ENCODE results near the gene PALLD.

Gene PALLD

DNA sequence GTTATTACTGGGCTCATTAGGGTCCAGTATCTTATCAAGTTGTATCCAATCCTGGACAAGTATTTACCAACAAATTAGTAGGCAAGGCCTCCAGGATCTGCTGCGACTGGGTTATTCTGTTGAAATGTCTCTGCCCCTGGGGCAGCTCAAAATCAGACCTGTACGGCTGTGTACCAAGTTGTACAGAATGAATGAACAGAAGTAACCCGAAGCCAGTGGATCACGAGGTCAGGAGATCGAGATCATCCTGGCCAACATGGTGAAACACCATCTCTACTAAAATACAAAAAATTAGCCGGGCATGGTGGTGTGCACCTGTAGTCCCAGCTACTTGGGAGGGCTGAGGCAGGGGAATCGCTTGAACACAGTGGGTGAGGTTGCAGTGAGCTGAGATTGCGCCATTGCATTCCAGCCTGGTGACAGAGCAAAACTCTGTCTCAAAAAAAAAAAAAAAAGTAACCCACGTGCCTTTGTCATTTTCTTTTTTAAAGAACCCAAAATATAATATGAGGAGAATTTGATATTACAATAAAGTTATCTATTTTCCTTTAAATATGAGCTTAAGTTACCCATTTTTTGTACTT lies 385.9 kb downstream of the PALLD start:
- no peaks in the 10 kb centered on the region for H3K9me3 Mint-ChIP-seq
- H3K36me3 Mint-ChIP-seq (ENCODE audit: low read depth) = peaks cover 5% of the 10 kb centered on the region
- no peak overlapping the region for H3K4me3 Mint-ChIP-seq
- H3K27me3 Mint-ChIP-seq (ENCODE audit: low read depth) = peaks cover 37% of the 10 kb centered on the region
- no peak overlapping the region for H3K27ac Mint-ChIP-seq
- peaks cover 12% of the 10 kb centered on the region for H3K4me1 Mint-ChIP-seq (ENCODE audit: low read depth)

DNA sequence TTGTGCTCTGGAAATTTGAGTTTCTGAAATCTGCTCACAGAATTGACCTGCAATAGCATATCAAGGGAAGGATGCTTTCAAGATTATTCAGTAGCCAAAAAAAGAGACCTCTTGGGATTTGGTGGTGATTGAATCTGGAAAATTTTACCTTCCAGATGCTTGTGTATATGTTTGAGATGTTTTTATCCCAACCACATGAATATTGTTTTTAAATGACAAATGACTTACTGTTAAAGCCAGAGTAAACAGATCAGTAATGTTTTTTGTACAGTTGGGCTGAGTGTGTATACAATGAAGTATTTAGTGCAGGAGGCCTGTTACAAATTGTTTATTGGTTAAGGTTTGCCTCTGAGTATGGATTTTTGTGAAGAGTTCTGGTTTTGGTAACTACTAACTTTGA lies 386.7 kb downstream of the PALLD start:
- Mint-ChIP-seq H3K4me1 (ENCODE audit: low read depth) (peaks cover 10% of the 10 kb centered on the region), H3K27me3 (ENCODE audit: low read depth) (peaks cover 33% of the 10 kb centered on the region), H3K27ac (no peak overlapping the region), H3K9me3 (no peaks in the 10 kb centered on the region), H3K4me3 (no peak overlapping the region), H3K36me3 (ENCODE audit: low read depth) (peaks cover 3% of the 10 kb centered on the region)

DNA sequence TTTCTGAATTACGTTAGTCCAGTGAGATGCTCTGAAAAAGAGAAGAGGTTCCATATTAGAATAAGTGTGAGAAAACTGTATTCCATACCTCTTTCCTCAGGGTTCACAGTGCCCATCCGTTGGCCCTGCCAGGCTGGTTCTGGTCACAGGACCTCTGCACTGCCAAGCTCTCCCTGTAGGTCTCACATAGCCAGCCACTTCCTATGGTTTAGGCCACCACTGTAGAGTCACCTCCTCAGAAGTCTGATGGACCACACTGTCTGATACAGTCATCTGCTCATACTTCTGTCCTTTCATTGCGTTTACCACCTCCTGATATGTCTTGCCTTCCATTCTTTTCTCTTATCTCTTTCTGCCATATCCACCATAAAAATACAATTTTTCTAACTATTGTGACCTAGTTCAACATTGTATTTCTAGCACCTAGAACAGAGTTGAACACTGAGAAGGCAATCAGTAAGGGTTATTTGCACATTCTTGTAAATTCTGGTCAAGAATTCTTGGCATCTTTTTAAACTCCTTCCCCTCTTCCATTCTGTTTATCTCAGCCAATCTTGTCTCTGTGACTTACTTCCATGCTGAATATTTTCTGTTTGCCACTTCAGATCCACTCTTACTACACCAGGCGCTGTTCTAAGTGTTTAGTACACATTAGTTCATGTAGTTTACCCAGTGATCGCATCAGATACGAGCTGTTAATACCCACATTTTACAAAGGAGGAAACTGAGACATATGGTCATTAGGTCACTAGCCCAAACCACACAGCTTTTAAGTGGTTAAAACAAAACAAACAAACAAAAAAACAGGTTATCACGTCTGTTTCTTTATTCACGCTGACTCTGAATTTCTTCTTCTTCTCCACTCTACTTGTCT lies 387.6 kb downstream of the PALLD start:
- Mint-ChIP-seq H3K36me3 (ENCODE audit: low read depth) (peaks cover 5% of the 10 kb centered on the region), H3K27ac (no peak overlapping the region), H3K9me3 (no peaks in the 10 kb centered on the region), H3K27me3 (ENCODE audit: low read depth) (peaks cover 23% of the 10 kb centered on the region), H3K4me1 (ENCODE audit: low read depth) (peaks cover 5% of the 10 kb centered on the region), H3K4me3 (no peak overlapping the region)

DNA sequence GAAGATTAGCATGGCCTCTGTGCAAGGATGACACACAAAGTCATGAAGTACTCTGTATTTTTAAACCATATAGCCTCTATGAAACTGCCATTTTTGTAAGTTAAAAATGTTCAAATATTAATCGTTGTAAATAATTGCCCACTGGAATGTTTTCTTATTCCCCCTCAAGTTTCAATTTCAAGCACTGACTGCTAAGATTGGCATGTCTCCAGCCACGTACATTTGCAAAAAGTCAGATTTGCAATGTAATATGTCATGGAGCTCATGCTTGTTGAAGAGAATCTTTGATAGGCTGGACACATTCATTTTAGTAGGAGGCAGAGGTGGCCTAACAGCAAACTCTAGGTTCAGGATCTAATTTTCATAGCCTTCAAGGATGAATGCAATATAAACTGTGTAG lies 388.5 kb downstream of the PALLD start:
- Mint-ChIP-seq H3K4me3 (no peak overlapping the region), H3K36me3 (ENCODE audit: low read depth) (peaks cover 5% of the 10 kb centered on the region), H3K27me3 (ENCODE audit: low read depth) (peaks cover 16% of the 10 kb centered on the region), H3K27ac (no peak overlapping the region), H3K9me3 (no peaks in the 10 kb centered on the region), H3K4me1 (ENCODE audit: low read depth) (peaks cover 3% of the 10 kb centered on the region)

DNA sequence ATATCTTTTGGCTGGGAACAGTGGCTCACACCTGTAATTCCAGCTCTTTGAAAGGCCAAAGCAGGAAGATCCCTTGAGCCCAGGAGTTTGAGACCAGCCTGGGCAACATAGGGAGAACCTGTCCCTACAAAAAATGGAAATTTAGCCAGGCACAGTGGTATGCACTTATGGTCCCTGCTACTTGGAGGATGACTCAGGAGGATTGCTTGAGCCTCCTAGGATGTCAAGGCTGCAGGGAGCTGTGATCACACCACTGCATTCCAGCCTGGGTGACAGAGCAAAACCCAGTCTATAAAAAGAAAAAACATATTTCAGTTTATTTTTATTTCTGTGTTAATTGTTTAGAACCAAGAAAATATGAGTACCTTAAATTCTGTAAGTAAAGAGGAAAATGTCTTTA lies 389.5 kb downstream of the PALLD start:
- H3K9me3 Mint-ChIP-seq = no peaks in the 10 kb centered on the region
- H3K4me3 Mint-ChIP-seq = no peak overlapping the region
- H3K36me3 Mint-ChIP-seq (ENCODE audit: low read depth) = peaks cover 5% of the 10 kb centered on the region
- peaks cover 9% of the 10 kb centered on the region for H3K27me3 Mint-ChIP-seq (ENCODE audit: low read depth)
- H3K27ac Mint-ChIP-seq = no peak overlapping the region
- H3K4me1 Mint-ChIP-seq (ENCODE audit: low read depth) = no peaks in the 10 kb centered on the region

DNA sequence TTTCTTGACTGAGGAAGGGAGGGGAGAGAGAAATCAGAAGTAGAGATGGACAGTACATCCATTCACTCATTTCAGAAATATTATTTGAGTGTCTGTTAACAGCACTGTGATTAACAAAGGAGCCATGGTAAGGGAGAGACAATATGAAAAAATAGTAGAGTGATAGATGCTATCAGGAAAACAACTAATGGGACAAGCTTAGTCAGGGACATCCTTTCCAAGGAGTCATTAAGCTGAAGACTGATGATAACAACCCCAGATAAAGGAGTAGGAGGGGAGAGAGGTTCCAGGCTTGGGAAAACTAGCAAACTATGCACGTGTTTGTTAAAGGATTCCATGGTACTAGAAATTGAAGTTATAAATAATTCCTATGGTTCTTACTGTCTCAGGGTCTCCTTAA lies 391.0 kb downstream of the PALLD start:
- no peak overlapping the region for H3K4me3 Mint-ChIP-seq
- H3K27ac Mint-ChIP-seq = no peak overlapping the region
- no peaks in the 10 kb centered on the region for H3K9me3 Mint-ChIP-seq
- H3K36me3 Mint-ChIP-seq (ENCODE audit: low read depth) = peaks cover 5% of the 10 kb centered on the region
- H3K4me1 Mint-ChIP-seq (ENCODE audit: low read depth) = no peaks in the 10 kb centered on the region
- H3K27me3 Mint-ChIP-seq (ENCODE audit: low read depth) = no peaks in the 10 kb centered on the region

DNA sequence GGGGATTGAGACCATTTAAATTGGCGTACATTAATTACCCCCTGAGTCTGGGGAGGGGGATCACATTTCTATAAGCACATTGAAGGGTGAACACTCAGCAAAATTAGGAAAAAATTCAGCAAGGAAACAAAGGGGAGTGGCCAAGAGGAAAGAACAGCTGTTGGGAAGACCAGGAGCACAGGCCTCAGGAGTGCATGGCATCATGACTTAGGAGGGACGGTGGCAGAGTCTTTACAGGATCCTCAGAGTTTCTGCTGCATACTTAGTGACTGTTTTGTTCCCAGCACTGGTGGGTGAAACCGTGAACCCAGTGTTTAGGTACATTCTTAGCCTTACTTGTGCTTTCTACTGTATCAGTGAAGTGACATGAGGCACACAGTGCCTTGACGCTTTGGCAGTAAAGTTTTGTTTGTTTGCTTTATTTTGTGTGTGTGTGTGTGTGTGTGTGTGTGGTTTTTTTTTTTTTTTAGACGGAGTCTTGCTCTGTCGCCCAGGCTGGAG lies 391.9 kb downstream of the PALLD start:
- Mint-ChIP-seq H3K4me1 (ENCODE audit: low read depth) (no peaks in the 10 kb centered on the region), H3K27ac (no peak overlapping the region), H3K9me3 (no peaks in the 10 kb centered on the region), H3K4me3 (no peak overlapping the region), H3K36me3 (ENCODE audit: low read depth) (peaks cover 2% of the 10 kb centered on the region), H3K27me3 (ENCODE audit: low read depth) (no peaks in the 10 kb centered on the region)

DNA sequence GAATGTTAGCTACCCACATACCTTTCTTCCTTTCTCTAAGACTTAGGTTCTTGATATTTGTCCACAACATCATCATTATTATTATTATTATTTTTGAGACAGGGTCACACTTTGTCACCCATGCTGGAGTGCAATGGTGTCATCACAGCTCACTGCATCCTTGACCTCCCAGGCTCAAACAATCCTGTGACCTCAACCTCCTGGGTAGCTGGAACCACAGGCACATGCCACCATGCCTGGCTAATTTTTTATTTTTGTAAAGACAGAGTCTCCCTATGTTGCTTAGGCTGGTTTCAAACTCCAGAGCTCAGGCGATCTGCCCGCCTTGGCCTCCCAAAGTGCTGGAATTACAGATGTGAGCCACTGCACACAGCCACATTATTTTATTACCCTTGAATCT lies 394.2 kb downstream of the PALLD start:
- Mint-ChIP-seq H3K9me3 (no peaks in the 10 kb centered on the region), H3K4me3 (no peak overlapping the region), H3K36me3 (ENCODE audit: low read depth) (peaks cover 7% of the 10 kb centered on the region), H3K4me1 (ENCODE audit: low read depth) (no peaks in the 10 kb centered on the region), H3K27ac (no peak overlapping the region), H3K27me3 (ENCODE audit: low read depth) (no peaks in the 10 kb centered on the region)

DNA sequence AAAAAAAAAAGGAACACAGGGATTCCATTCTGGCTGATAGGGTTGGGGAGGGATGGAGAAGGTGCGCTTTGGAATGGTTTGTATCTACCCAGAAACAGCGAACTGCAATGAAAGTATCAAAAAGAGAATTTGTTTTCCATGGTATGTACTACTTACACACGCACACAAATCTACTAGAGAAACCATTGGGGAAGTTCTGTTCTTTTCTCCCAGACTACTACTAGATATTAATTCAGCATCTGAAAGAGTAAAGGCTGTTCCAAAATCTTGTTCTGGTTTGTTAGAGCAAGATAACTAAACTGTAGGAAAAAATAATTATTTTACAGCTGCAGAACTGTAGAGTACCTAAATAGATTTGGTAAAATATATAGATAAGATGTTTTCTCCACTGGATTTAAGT lies 394.8 kb downstream of the PALLD start:
- Mint-ChIP-seq H3K4me1 (ENCODE audit: low read depth) (no peaks in the 10 kb centered on the region), H3K36me3 (ENCODE audit: low read depth) (peaks cover 7% of the 10 kb centered on the region), H3K4me3 (no peak overlapping the region), H3K27ac (no peak overlapping the region), H3K27me3 (ENCODE audit: low read depth) (no peaks in the 10 kb centered on the region), H3K9me3 (no peaks in the 10 kb centered on the region)

DNA sequence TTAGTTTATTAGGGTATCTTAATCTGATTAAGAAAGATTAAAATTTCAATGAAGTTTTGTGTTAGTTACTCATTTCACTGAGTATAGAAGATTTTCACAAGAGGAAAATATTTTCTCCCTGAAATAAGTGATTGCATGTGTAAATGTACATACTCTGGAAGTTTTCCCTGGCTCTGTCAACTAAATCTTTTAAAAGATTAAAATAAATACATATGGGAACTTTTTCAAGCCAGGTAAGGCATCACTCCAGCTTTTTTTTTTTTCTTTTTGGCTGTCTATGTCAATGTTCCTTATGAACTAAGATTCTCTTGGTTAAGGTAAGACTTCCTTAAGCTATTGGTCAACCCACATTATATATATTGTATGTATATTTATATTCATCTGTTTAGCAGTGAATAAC lies 395.6 kb downstream of the PALLD start:
- Mint-ChIP-seq H3K36me3 (ENCODE audit: low read depth) (peaks cover 7% of the 10 kb centered on the region), H3K9me3 (no peaks in the 10 kb centered on the region), H3K27ac (no peak overlapping the region), H3K27me3 (ENCODE audit: low read depth) (no peaks in the 10 kb centered on the region), H3K4me3 (no peak overlapping the region), H3K4me1 (ENCODE audit: low read depth) (no peaks in the 10 kb centered on the region)

DNA sequence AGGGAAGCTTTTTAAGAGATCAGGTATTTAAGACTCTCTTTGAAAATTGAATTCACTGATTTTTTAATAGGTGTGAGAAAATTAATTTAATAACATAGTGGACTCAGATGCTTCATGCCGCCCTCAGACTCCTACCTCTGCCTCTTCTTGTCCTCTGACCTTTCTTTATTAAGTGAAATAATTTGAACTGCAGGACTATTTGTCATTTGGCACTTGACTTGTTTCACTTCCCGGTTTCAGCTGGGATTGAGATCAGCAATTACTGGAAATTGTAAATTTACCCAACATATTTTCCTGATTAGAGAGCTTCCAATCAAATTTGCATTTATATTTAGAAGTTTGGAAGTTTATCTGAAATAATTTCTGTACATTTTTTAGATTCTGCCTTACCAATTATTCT lies 396.4 kb downstream of the PALLD start:
- Mint-ChIP-seq H3K9me3 (no peaks in the 10 kb centered on the region), H3K4me3 (no peak overlapping the region), H3K27ac (no peak overlapping the region), H3K4me1 (ENCODE audit: low read depth) (no peaks in the 10 kb centered on the region), H3K36me3 (ENCODE audit: low read depth) (peaks cover 7% of the 10 kb centered on the region), H3K27me3 (ENCODE audit: low read depth) (no peaks in the 10 kb centered on the region)

DNA sequence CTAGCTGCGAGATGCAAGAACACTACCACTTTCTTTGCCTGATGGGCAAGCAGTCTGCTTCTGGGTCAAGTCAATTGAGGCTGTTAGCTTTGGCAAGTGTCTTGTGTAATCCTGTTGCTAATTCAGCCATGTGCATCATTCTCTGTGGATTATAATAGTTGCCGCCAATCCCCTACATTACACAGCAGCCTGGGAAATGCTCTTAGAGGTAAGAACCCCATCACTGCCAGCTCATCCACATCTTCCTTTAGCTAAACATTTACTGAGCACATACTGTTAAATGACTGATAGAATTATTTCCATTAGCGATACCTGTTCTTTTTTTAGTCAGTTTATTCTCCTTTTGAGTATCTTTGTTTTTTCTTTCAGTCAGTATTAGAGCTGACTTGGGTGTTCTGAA lies 397.0 kb downstream of the PALLD start:
- no peaks in the 10 kb centered on the region for H3K9me3 Mint-ChIP-seq
- H3K4me1 Mint-ChIP-seq (ENCODE audit: low read depth) = no peaks in the 10 kb centered on the region
- no peak overlapping the region for H3K4me3 Mint-ChIP-seq
- no peak overlapping the region for H3K27ac Mint-ChIP-seq
- no peaks in the 10 kb centered on the region for H3K27me3 Mint-ChIP-seq (ENCODE audit: low read depth)
- peaks cover 8% of the 10 kb centered on the region for H3K36me3 Mint-ChIP-seq (ENCODE audit: low read depth)

DNA sequence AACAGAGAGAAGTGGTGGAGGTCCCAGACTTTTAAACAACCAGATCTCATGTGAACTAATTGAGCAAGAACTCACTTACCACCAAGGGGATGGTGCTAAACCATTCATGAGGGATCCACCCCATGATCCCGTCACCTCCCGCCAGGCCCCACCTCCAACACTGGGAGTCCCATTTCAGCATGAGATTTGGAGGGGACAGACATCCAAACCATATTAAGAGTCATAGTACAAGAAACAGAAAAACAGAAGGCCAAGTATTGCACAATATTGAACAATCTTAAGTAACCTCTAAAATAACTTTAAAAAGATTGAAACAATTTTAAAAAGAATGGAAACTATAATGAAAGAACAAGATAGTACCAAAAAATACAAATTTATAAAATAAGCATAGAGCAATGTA lies 403.2 kb downstream of the PALLD start:
- no peaks in the 10 kb centered on the region for H3K9me3 Mint-ChIP-seq
- H3K4me1 Mint-ChIP-seq (ENCODE audit: low read depth) = no peaks in the 10 kb centered on the region
- no peaks in the 10 kb centered on the region for H3K27me3 Mint-ChIP-seq (ENCODE audit: low read depth)
- H3K27ac Mint-ChIP-seq = no peak overlapping the region
- no peak overlapping the region for H3K4me3 Mint-ChIP-seq
- H3K36me3 Mint-ChIP-seq (ENCODE audit: low read depth) = peaks cover 5% of the 10 kb centered on the region

DNA sequence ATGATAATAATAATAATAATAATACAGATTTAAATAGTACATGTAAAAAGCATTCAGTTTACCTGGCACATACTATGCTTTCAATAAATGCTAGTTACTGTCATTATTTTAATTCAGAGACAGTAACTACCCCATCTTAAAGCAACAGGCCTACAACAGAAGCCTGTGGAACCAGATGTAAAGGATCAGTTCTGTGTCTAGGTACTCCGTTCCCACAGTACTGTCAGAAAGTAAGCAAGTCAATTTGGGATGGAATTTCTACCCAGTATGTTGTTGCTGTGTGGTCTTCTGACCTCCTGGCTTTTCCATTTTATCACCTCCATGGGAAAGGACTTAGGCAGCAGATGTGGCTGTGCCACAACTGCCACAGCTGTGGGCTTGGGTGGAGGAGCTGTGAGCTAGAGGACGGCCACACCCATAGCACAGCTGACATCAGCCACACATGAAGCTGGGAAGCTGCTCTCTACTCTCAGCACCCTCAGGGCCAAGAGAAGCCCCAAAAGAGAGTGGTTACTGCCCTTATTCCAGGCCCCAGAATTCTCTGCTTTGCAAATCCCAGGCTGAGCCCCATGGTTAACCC lies 410.4 kb downstream of the PALLD start:
- H3K4me1 Mint-ChIP-seq (ENCODE audit: low read depth) = peaks cover 1% of the 10 kb centered on the region
- no peaks in the 10 kb centered on the region for H3K27me3 Mint-ChIP-seq (ENCODE audit: low read depth)
- H3K36me3 Mint-ChIP-seq (ENCODE audit: low read depth) = peaks cover 1% of the 10 kb centered on the region
- peak overlapping the region; percentile 65 for H3K27ac Mint-ChIP-seq
- H3K9me3 Mint-ChIP-seq = no peaks in the 10 kb centered on the region
- no peak overlapping the region for H3K4me3 Mint-ChIP-seq

DNA sequence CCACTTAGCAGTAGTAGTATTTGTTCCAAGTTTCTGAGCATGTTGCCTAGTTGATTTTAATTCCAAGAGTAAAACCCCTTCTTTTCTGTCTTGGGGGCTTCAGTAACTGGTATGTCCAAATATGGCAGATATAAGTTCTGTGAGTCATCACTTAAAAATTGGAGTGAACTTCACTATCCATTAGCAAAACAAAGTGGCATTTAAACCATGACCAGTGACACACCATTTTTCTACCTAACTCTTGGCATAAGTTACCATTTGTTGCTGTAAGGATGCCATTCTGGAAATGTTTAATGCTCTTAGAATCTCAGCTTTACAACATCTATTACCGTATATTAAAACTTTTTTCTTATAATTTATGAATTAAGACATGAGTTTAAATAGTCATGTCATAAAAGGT lies 411.2 kb downstream of the PALLD start:
- H3K27me3 Mint-ChIP-seq (ENCODE audit: low read depth) = no peaks in the 10 kb centered on the region
- peaks cover 1% of the 10 kb centered on the region for H3K4me1 Mint-ChIP-seq (ENCODE audit: low read depth)
- H3K4me3 Mint-ChIP-seq = no peak overlapping the region
- no peaks in the 10 kb centered on the region for H3K9me3 Mint-ChIP-seq
- no peak overlapping the region for H3K27ac Mint-ChIP-seq
- peaks cover 1% of the 10 kb centered on the region for H3K36me3 Mint-ChIP-seq (ENCODE audit: low read depth)
